Measurements from ENCODE around the gene PVR.

DNA sequence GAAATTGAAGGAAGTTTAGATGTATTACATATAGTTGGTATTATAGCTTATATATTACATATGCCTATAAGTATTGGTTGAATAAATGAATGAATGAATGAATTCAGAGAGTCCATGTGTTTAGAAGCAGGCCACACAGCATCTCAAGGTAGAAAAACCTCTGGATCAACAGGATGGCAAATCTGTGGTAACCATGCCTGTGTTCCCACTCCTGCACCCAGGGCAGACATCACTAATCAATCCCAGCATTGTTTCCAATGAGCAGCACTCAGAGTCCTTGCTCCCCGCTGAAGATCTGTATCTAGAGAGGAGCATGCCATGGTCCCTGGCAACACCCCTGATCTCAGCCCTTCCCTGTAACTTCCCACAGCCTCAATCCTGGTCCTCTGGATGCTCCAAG lies 28.5 kb downstream of the PVR start:
- no peak for TF ChIP-seq TARDBP (IDR thresholded peaks at IDR 0.05)
- no peak for TF ChIP-seq SUZ12 (IDR thresholded peaks at IDR 0.05)
